HG02623 (cell line): ENCODE measurements around the gene PPIF.

Experiments
- ATAC-seq: cut with Tn5 transposase; IDR thresholded peaks from one replicate; pipeline ENCODE4 v1.9.1; 2021; ENCODE audit warnings: moderate library complexity; ENCODE audit not compliant: unreplicated experiment

Gene PPIF

GRCh38 chr10:79384773-79385391 is 37.6 kb downstream of the PPIF start:
- no peak for ATAC-seq

GRCh38 chr10:79385392-79385795 is 38.1 kb downstream of the PPIF start:
- ATAC-seq = no peak

GRCh38 chr10:79385804-79386531 is 38.7 kb downstream of the PPIF start:
- no peak for ATAC-seq

GRCh38 chr10:79386637-79387465 is 39.6 kb downstream of the PPIF start:
- no peak for ATAC-seq

GRCh38 chr10:79387466-79387973 is 40.3 kb downstream of the PPIF start:
- ATAC-seq = no peak

GRCh38 chr10:79387974-79388850 is 40.9 kb downstream of the PPIF start:
- ATAC-seq = no peak

GRCh38 chr10:79390057-79390456 is 42.8 kb downstream of the PPIF start:
- no peak for ATAC-seq

GRCh38 chr10:79390551-79391229 is 43.4 kb downstream of the PPIF start:
- ATAC-seq = no peak

GRCh38 chr10:79391231-79392019 is 44.2 kb downstream of the PPIF start:
- no peak for ATAC-seq

- no peak for ATAC-seq
These were observed 44.7 kb downstream of the PPIF start for GRCh38 chr10:79392020-79392398.

- no peak for ATAC-seq
These were observed 45.4 kb downstream of the PPIF start for GRCh38 chr10:79392506-79393176.

- no peak for ATAC-seq
These were observed 46.1 kb downstream of the PPIF start for GRCh38 chr10:79393221-79393923.

GRCh38 chr10:79393924-79394610 is 46.8 kb downstream of the PPIF start:
- ATAC-seq = no peak

GRCh38 chr10:79394664-79395063 is 47.4 kb downstream of the PPIF start:
- no peak for ATAC-seq

GRCh38 chr10:79396520-79396919 is 49.3 kb downstream of the PPIF start:
- ATAC-seq = no peak

GRCh38 chr10:79397051-79397450 is 49.8 kb downstream of the PPIF start:
- ATAC-seq = no peak

GRCh38 chr10:79397575-79398303 is 50.5 kb downstream of the PPIF start:
- no peak for ATAC-seq
